ENCODE measurements around the gene PNMA1. TPM values are rescaled to one million over a fixed set of nuclear protein-coding genes. Genes with fewer than 3 reads are reported as not detected.

PNMA1 gene
- total and polyA plus RNA-seq, 9 of the 15 experiments (the other 6 are each of a cell fraction or from before 2014, with no cell fraction given), result 1.7 to 26.4 (median 8.7) TPM

DNA sequence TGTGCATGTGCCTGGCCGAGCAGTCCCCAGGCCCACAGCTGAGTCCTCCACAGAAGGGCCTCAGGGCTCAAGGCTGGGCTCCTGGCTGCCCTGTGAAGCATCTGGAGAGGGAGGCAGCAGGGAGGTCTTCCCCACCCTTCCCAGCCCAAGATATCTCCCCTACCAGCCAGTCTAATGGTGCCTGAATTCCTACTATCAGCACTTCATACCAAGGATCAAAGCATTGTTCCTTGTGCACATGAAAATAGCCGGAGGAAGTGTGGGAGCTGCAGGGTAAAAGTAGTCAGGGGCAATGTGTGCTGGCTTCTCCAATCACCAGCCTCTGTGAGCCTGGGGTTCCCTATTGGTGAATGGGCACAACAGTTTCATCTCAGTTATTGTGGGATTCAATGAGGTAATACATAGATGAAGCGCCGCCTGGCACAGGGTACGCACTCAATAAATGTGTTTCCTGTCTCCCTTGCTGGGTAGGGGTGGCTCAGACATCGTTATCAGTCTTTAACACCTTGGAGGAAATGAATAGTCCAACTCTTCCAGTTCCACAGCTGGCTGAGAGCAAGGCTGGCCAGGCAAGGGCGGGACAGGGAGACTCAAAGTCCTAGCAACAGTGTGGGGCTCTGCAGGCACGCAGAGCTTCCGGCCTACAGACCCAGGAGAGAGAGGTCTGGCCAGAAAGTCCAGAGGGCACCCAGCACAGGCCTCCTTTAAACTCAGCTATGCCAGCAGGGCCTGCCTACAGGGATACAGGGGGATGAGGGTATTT lies 39.1 kb upstream of the PNMA1 start (continued):
- TF ChIP-seq ZBTB17 (CRISPR knock-in tag; IDR thresholded peaks at IDR 0.05) (no peak), NUFIP1 (IDR thresholded peaks at IDR 0.05; ENCODE audit: partially characterized antibody) (no peak), SMARCC2 (IDR thresholded peaks at IDR 0.05; ENCODE audit: low read depth) (peak; percentile 49; the same call in 1 of the 2 replicates), CREM (IDR thresholded peaks at IDR 0.05; ENCODE audit: low read depth) (no peak; the same call in 1 of the 2 replicates), NEUROD1 (IDR thresholded peaks at IDR 0.05; ENCODE audit: borderline replicate concordance, low read depth, low read length, partially characterized antibody) (no peak), ZBTB11 (CRISPR knock-in tag; IDR thresholded peaks at IDR 0.05) (peak in 1 of 3 experiments; percentile 69; a peak in 1 of 6 replicates), HES1 (IDR thresholded peaks at IDR 0.05; ENCODE audit: low read depth) (no peak), FOXM1 (IDR thresholded peaks at IDR 0.05; ENCODE audit: low read depth) (no peak), FOXM1 (CRISPR knock-in tag; IDR thresholded peaks at IDR 0.05; ENCODE audit: low read depth) (no peak), XRCC4 (IDR thresholded peaks at IDR 0.05; ENCODE audit: extremely low read depth, insufficient read depth, insufficient read length) (no peak), BRD4 (IDR thresholded peaks at IDR 0.05) (no peak), HNRNPUL1 (IDR thresholded peaks at IDR 0.05; ENCODE audit: low read length) (no peak), ZC3H8 (IDR thresholded peaks at IDR 0.05) (no peak), MTA1 (IDR thresholded peaks at IDR 0.05; ENCODE audit: borderline replicate concordance) (no peak), HNRNPH1 (optimal IDR thresholded peaks at IDR 0.05; ENCODE audit: low read depth, low read length) (no peak)
- TF ChIP-seq, protein P1, sequence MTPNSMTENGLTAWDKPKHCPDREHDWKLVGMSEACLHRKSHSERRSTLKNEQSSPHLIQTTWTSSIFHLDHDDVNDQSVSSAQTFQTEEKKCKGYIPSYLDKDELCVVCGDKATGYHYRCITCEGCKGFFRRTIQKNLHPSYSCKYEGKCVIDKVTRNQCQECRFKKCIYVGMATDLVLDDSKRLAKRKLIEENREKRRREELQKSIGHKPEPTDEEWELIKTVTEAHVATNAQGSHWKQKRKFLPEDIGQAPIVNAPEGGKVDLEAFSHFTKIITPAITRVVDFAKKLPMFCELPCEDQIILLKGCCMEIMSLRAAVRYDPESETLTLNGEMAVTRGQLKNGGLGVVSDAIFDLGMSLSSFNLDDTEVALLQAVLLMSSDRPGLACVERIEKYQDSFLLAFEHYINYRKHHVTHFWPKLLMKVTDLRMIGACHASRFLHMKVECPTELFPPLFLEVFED (CRISPR knock-in tag; conservative IDR thresholded peaks at IDR 0.05), result no peak
- TF ChIP-seq, protein P2, sequence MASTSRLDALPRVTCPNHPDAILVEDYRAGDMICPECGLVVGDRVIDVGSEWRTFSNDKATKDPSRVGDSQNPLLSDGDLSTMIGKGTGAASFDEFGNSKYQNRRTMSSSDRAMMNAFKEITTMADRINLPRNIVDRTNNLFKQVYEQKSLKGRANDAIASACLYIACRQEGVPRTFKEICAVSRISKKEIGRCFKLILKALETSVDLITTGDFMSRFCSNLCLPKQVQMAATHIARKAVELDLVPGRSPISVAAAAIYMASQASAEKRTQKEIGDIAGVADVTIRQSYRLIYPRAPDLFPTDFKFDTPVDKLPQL (IDR thresholded peaks at IDR 0.05; ENCODE audit: extremely low read depth, insufficient read length), result no peak
